Esophagus (tissue), 2 donors: ENCODE results near the gene WDR1. TPM values are rescaled to one million over a fixed set of nuclear protein-coding genes. Genes with fewer than 3 reads are reported as not detected.
A peak's percentile ranks its signal among the peaks of the same experiment; 100 is the strongest.

Experiments
- H3K27ac ChIP-seq, 2 donors: one replicate each; pipeline ENCODE4 v1.5.1; 2013; ENCODE audit warnings: low read depth in 2 of 2, mild to moderate bottlenecking in 2 of 2, inconsistent platforms in 1 of 2, low read length in 1 of 2, moderate library complexity in 1 of 2
- H3K27me3 ChIP-seq, 2 donors: one replicate each; pipeline ENCODE4 v1.6.1; 2013; ENCODE audit warnings: low read length in 2 of 2, control low read depth in 1 of 2, mild to moderate bottlenecking in 1 of 2; ENCODE audit not compliant: insufficient read depth in 2 of 2, control insufficient read depth in 1 of 2
- H3K36me3 ChIP-seq, 2 donors: one replicate each; pipeline ENCODE4 v1.6.1; 2013; ENCODE audit warnings: low read length in 1 of 2; ENCODE audit not compliant: control insufficient read depth in 2 of 2, insufficient read depth in 2 of 2
- H3K4me1 ChIP-seq, 2 donors: one replicate each; pipeline ENCODE4 v1.6.1; 2013; ENCODE audit warnings: low read length in 1 of 2; ENCODE audit not compliant: control insufficient read depth in 2 of 2, insufficient read depth in 2 of 2
- H3K4me3 ChIP-seq, 2 donors: one replicate each; pipeline ENCODE4 v1.5.1; 2013; ENCODE audit warnings: low read length in 2 of 2, mild to moderate bottlenecking in 2 of 2, low read depth in 1 of 2, moderate library complexity in 1 of 2
- H3K9me3 ChIP-seq, 2 donors: one replicate each; pipeline ENCODE4 v1.6.1; 2013; ENCODE audit warnings: mild to moderate bottlenecking in 2 of 2, low read depth in 1 of 2, low read length in 1 of 2, moderate library complexity in 1 of 2; ENCODE audit not compliant: control insufficient read depth in 2 of 2, insufficient read depth in 1 of 2
- WGBS, 2 donors: extraction: QIAGEN DNeasy Blood & Tissue Kit; methylation state at CpG; one replicate each; pipeline ENCODE4 v1.1.7; 2013; 5-methylcytosine and 5-hydroxymethylcytosine counted together
- polyA plus RNA-seq, 2 donors: library from polyadenylated mRNA; stranded (reverse); fragments of 200-250 nt; gene quantifications; one replicate each; pipeline ENCODE4 v1.2.3, GENCODE V29; 2013
- donor health status: healthy with polysubstance abuse.
- donor health status: Bipolar disorder and iron deficiency.

WDR1 gene
- polyA plus RNA-seq, 2 donors: 73.8 to 170 TPM

GRCh38 chr4:10036807-10037342, 79.7 kb downstream of the WDR1 start:
- H3K27me3 ChIP-seq: no peaks in the 10 kb centered on the region
- 88 to 91% methylated on average over 10 of the region's 10 CpGs for WGBS, 2 donors

GRCh38 chr4:10035130-10035529, 81.5 kb downstream of the WDR1 start:
- 67 to 75% methylated on average over 6 of the region's 6 CpGs for WGBS, 2 donors

More at GRCh38 chr4:10036807-10037342, 79.7 kb downstream of the WDR1 start:
- Histone ChIP-seq H3K4me1 (peaks cover 3 to 8% of the 10 kb centered on the region in 2 donors), H3K4me3 (no peak overlapping the region), H3K9me3 (no peaks in the 10 kb centered on the region), H3K27ac (no peak overlapping the region), H3K36me3 (no peaks in the 10 kb centered on the region)

GRCh38 chr4:10034612-10035104, 81.9 kb downstream of the WDR1 start:
- H3K9me3 ChIP-seq: no peaks in the 10 kb centered on the region
- no peak overlapping the region for H3K27ac ChIP-seq
- H3K4me1 ChIP-seq: peaks cover 3 to 8% of the 10 kb centered on the region in 2 donors
- H3K4me3 ChIP-seq: no peak overlapping the region
- no peaks in the 10 kb centered on the region for H3K27me3 ChIP-seq
- no peaks in the 10 kb centered on the region for H3K36me3 ChIP-seq
- WGBS, 2 donors: 90 to 92% methylated on average over 5 of the region's 5 CpGs

More at GRCh38 chr4:10035130-10035529, 81.5 kb downstream of the WDR1 start:
- H3K36me3 ChIP-seq: no peaks in the 10 kb centered on the region
- no peaks in the 10 kb centered on the region for H3K27me3 ChIP-seq
- H3K4me3 ChIP-seq: no peak overlapping the region
- peaks cover 3 to 8% of the 10 kb centered on the region in 2 donors for H3K4me1 ChIP-seq
- no peaks in the 10 kb centered on the region for H3K9me3 ChIP-seq
- H3K27ac ChIP-seq: no peak overlapping the region

GRCh38 chr4:10034136-10034535, 82.5 kb downstream of the WDR1 start:
- WGBS, 2 donors: 67 to 69% methylated on average over 10 of the region's 10 CpGs

GRCh38 chr4:10033191-10033881, 83.3 kb downstream of the WDR1 start:
- Histone ChIP-seq H3K4me1 (peaks cover 6 to 8% of the 10 kb centered on the region in 2 donors), H3K4me3 (no peak overlapping the region), H3K9me3 (no peaks in the 10 kb centered on the region), H3K27ac (peak overlapping the region; percentile 40 to 62), H3K36me3 (no peaks in the 10 kb centered on the region), H3K27me3 (no peaks in the 10 kb centered on the region)
- WGBS, 2 donors: 50 to 52% methylated on average over 18 of the region's 18 CpGs

More at GRCh38 chr4:10034136-10034535, 82.5 kb downstream of the WDR1 start:
- Histone ChIP-seq H3K4me3 (no peak overlapping the region), H3K9me3 (no peaks in the 10 kb centered on the region), H3K4me1 (peaks cover 3 to 8% of the 10 kb centered on the region in 2 donors), H3K36me3 (no peaks in the 10 kb centered on the region), H3K27me3 (no peaks in the 10 kb centered on the region), H3K27ac (peak overlapping the region in 1 of 2 donors; percentile 18)

GRCh38 chr4:10032625-10033024, 84.0 kb downstream of the WDR1 start:
- H3K27me3 ChIP-seq: no peaks in the 10 kb centered on the region
- peaks cover 6 to 8% of the 10 kb centered on the region in 2 donors for H3K4me1 ChIP-seq
- no peaks in the 10 kb centered on the region for H3K36me3 ChIP-seq
- WGBS, 2 donors: 25 to 41% methylated on average over 6 of the region's 6 CpGs
- H3K4me3 ChIP-seq: no peak overlapping the region
- peak overlapping the region; percentile 45 to 62 for H3K27ac ChIP-seq
- H3K9me3 ChIP-seq: no peaks in the 10 kb centered on the region

- Histone ChIP-seq H3K27ac (peak overlapping the region; percentile 45 to 62), H3K36me3 (no peaks in the 10 kb centered on the region), H3K9me3 (no peaks in the 10 kb centered on the region), H3K4me3 (no peak overlapping the region), H3K4me1 (peaks cover 6 to 8% of the 10 kb centered on the region in 2 donors), H3K27me3 (no peaks in the 10 kb centered on the region)
- WGBS, 2 donors: 77 to 78% methylated on average over 10 of the region's 10 CpGs
Observed at GRCh38 chr4:10031668-10032590, 84.7 kb downstream of the WDR1 start.

- no peaks in the 10 kb centered on the region for H3K36me3 ChIP-seq
- H3K27ac ChIP-seq: no peak overlapping the region
- H3K9me3 ChIP-seq: no peaks in the 10 kb centered on the region
- H3K4me3 ChIP-seq: no peak overlapping the region
- H3K27me3 ChIP-seq: no peaks in the 10 kb centered on the region
- WGBS, 2 donors: 71 to 83% methylated on average over 7 of the region's 7 CpGs
- peaks cover 6 to 8% of the 10 kb centered on the region in 2 donors for H3K4me1 ChIP-seq
Observed at GRCh38 chr4:10030972-10031667, 85.5 kb downstream of the WDR1 start.

GRCh38 chr4:10029403-10029802, 87.2 kb downstream of the WDR1 start:
- H3K4me3 ChIP-seq: no peak overlapping the region
- peaks cover 5 to 6% of the 10 kb centered on the region in 2 donors for H3K4me1 ChIP-seq
- no peak overlapping the region for H3K27ac ChIP-seq
- no peaks in the 10 kb centered on the region for H3K9me3 ChIP-seq
- H3K36me3 ChIP-seq: no peaks in the 10 kb centered on the region
- WGBS, 2 donors: 95 to 96% methylated on average over 4 of the region's 4 CpGs
- H3K27me3 ChIP-seq: no peaks in the 10 kb centered on the region
